Neural progenitor cell (in vitro differentiated cells): ENCODE data around the gene TINAGL1. TPM values are rescaled to one million over a fixed set of nuclear protein-coding genes. Genes with fewer than 3 reads are reported as not detected.

ENCODE experiments used
- DNase-seq: peaks from one replicate; pipeline ENCODE4 v3.0.0-alpha.2; 2016; ENCODE audit warnings: low spot score
- H2AFZ ChIP-seq: fragments of 200-600 bp; sonication (generic); replicated peaks from 2 replicates; pipeline ENCODE4 v1.6.1; 2016; ENCODE audit warnings: antibody characterized with exemption
- H3F3A ChIP-seq: fragments of 200-600 bp; sonication (generic); 2 replicates; pipeline ENCODE4 v1.6.1; 2016; ENCODE audit warnings: antibody characterized with exemption, low read depth
- H3K27ac ChIP-seq: fragments of 200-600 bp; sonication (generic); 2 replicates; pipeline ENCODE4 v1.5.1; 2016; ENCODE audit warnings: mild to moderate bottlenecking
- H3K27me3 ChIP-seq: fragments of 200-600 bp; sonication (generic); 2 replicates; pipeline ENCODE4 v1.6.1; 2016; ENCODE audit warnings: mild to moderate bottlenecking, moderate library complexity
- H3K36me3 ChIP-seq: fragments of 200-600 bp; sonication (generic); 2 replicates; pipeline ENCODE4 v1.5.1; 2016
- H3K4me1 ChIP-seq: fragments of 200-600 bp; sonication (generic); 2 replicates; pipeline ENCODE4 v1.6.1; 2016; ENCODE audit warnings: mixed run types
- H3K4me2 ChIP-seq: fragments of 200-600 bp; sonication (generic); 2 replicates; pipeline ENCODE4 v1.6.1; 2016
- H3K4me3 ChIP-seq: fragments of 200-600 bp; sonication (generic); 2 replicates; pipeline ENCODE4 v1.5.1; 2016
- H3K79me2 ChIP-seq: fragments of 200-600 bp; sonication (generic); 2 replicates; pipeline ENCODE4 v1.6.1; 2016; ENCODE audit warnings: low read depth
- H3K9ac ChIP-seq: fragments of 200-600 bp; sonication (generic); 2 replicates; pipeline ENCODE4 v1.6.1; 2016
- H3K9me3 ChIP-seq: fragments of 200-600 bp; sonication (generic); 2 replicates; pipeline ENCODE4 v1.5.1; 2016; ENCODE audit warnings: low read depth
- H4K20me1 ChIP-seq: fragments of 200-600 bp; sonication (generic); 2 replicates; pipeline ENCODE4 v1.6.1; 2016; ENCODE audit warnings: low read depth
- H3K27ac Mint-ChIP-seq: 3 replicates; pipeline ENCODE4 v1.8.0; 2021; ENCODE audit warnings: mixed read lengths
- H3K27me3 Mint-ChIP-seq: 2 replicates; pipeline ENCODE4 v1.8.0; 2022; ENCODE audit warnings: low read depth, mild to moderate bottlenecking, inconsistent platforms, moderate library complexity, mixed read lengths; ENCODE audit not compliant: insufficient read depth
- H3K36me3 Mint-ChIP-seq: 3 replicates; pipeline ENCODE4 v1.8.0; 2021; ENCODE audit warnings: mixed read lengths
- H3K4me1 Mint-ChIP-seq: 3 replicates; pipeline ENCODE4 v1.8.0; 2021; ENCODE audit warnings: mixed read lengths
- H3K4me3 Mint-ChIP-seq: 3 replicates; pipeline ENCODE4 v1.8.0; 2021; ENCODE audit warnings: mild to moderate bottlenecking, moderate library complexity, mixed read lengths
- H3K9me3 Mint-ChIP-seq: 3 replicates; pipeline ENCODE4 v1.8.0; 2020; ENCODE audit warnings: mixed read lengths
- CTCF ChIP-seq: fragments of 200-600 bp; sonication (generic); IDR thresholded peaks from 2 replicates; pipeline ENCODE4 v1.5.1; 2017; ENCODE audit warnings: antibody characterized with exemption, mild to moderate bottlenecking
- EZH2 ChIP-seq: fragments of 200-600 bp; sonication (generic); IDR thresholded peaks from 2 replicates; pipeline ENCODE4 v1.6.1; 2017; ENCODE audit warnings: antibody characterized with exemption, mild to moderate bottlenecking, moderate library complexity
- EZH2phosphoT487 ChIP-seq: fragments of 200-600 bp; sonication (generic); IDR thresholded peaks from 2 replicates; pipeline ENCODE4 v1.6.1; 2017; ENCODE audit warnings: antibody characterized with exemption
- total RNA-seq: library from RNA; depleted of rRNA; stranded (reverse); fragments of >200 nt; gene quantifications from 2 replicates; pipeline ENCODE4 v1.2.3, GENCODE V29; 2015; ENCODE audit warnings: low replicate concordance

The TINAGL1 gene
- total RNA-seq, 1 donor from 2014 or later: not detected

GRCh38 chr1:31552489-31552888, 23.8 kb upstream of the TINAGL1 start:
- Histone ChIP-seq H3K36me3 (no peaks in the 10 kb centered on the region), H3K79me2 (no peaks in the 10 kb centered on the region), H3K27me3 (no peaks in the 10 kb centered on the region), H3K9ac (no peak overlapping the region), H2AFZ (no peak overlapping the region), H3K4me3 (no peak overlapping the region), H3K4me2 (no peak overlapping the region), H3K9me3 (no peaks in the 10 kb centered on the region), H3F3A (no peaks in the 10 kb centered on the region), H4K20me1 (no peaks in the 10 kb centered on the region), H3K4me1 (peaks cover 5% of the 10 kb centered on the region), H3K27ac (no peak overlapping the region)
- Mint-ChIP-seq H3K4me3 (no peak overlapping the region), H3K36me3 (no peaks in the 10 kb centered on the region), H3K27me3 (peaks cover 3% of the 10 kb centered on the region), H3K4me1 (peaks cover 10% of the 10 kb centered on the region), H3K27ac (no peak overlapping the region), H3K9me3 (no peaks in the 10 kb centered on the region)
- no peak for DNase-seq
- TF ChIP-seq CTCF: no peak
- TF ChIP-seq EZH2: no peak
- no peak for TF ChIP-seq EZH2phosphoT487

GRCh38 chr1:31556481-31557006, 19.8 kb upstream of the TINAGL1 start:
- Mint-ChIP-seq H3K9me3 (peaks cover 6% of the 10 kb centered on the region), H3K27ac (no peak overlapping the region), H3K4me1 (no peaks in the 10 kb centered on the region), H3K27me3 (peaks cover 2% of the 10 kb centered on the region), H3K36me3 (no peaks in the 10 kb centered on the region), H3K4me3 (no peak overlapping the region)
- no peaks in the 10 kb centered on the region for H4K20me1 ChIP-seq
- TF ChIP-seq CTCF (no peak), EZH2phosphoT487 (no peak), EZH2 (no peak)
- H3K4me3 ChIP-seq: no peak overlapping the region
- H3K36me3 ChIP-seq: no peaks in the 10 kb centered on the region
- no peaks in the 10 kb centered on the region for H3K79me2 ChIP-seq
- no peak overlapping the region for H3K27ac ChIP-seq
- H3F3A ChIP-seq: no peaks in the 10 kb centered on the region
- no peak overlapping the region for H3K4me2 ChIP-seq
- no peak overlapping the region for H3K9ac ChIP-seq
- no peak overlapping the region for H2AFZ ChIP-seq
- DNase-seq: no peak
- H3K9me3 ChIP-seq: no peaks in the 10 kb centered on the region
- H3K27me3 ChIP-seq: no peaks in the 10 kb centered on the region
- no peaks in the 10 kb centered on the region for H3K4me1 ChIP-seq

GRCh38 chr1:31559715-31560114, 16.6 kb upstream of the TINAGL1 start:
- TF ChIP-seq EZH2phosphoT487 (no peak), CTCF (no peak), EZH2 (no peak)
- H3K27ac Mint-ChIP-seq: no peak overlapping the region
- DNase-seq: no peak
- no peaks in the 10 kb centered on the region for H3K4me1 ChIP-seq
- H3K79me2 ChIP-seq: no peaks in the 10 kb centered on the region
- H3K36me3 Mint-ChIP-seq: no peaks in the 10 kb centered on the region
- no peaks in the 10 kb centered on the region for H3K27me3 ChIP-seq
- no peaks in the 10 kb centered on the region for H3F3A ChIP-seq
- peaks cover 6% of the 10 kb centered on the region for H3K4me1 Mint-ChIP-seq
- H3K36me3 ChIP-seq: no peaks in the 10 kb centered on the region
- no peak overlapping the region for H3K27ac ChIP-seq
- H3K9me3 Mint-ChIP-seq: peaks cover 6% of the 10 kb centered on the region
- H3K4me3 ChIP-seq: no peak overlapping the region
- no peak overlapping the region for H3K9ac ChIP-seq
- H2AFZ ChIP-seq: no peak overlapping the region
- no peaks in the 10 kb centered on the region for H4K20me1 ChIP-seq
- peaks cover 2% of the 10 kb centered on the region for H3K27me3 Mint-ChIP-seq
- H3K4me3 Mint-ChIP-seq: no peak overlapping the region
- H3K9me3 ChIP-seq: no peaks in the 10 kb centered on the region
- H3K4me2 ChIP-seq: no peak overlapping the region
